A549 (cell line): ENCODE measurements around the gene PIGB. TPM values are rescaled to one million over a fixed set of nuclear protein-coding genes. Genes with fewer than 3 reads are reported as not detected.

Source experiments
- ATOH8 ChIP-seq: fragments of 250-450 bp; sonication (Bioruptor Pico); IDR thresholded peaks from 2 replicates; pipeline ENCODE4 v1.5.0; 2020; ENCODE audit warnings: low read depth, mild to moderate bottlenecking, moderate library complexity
- CBX2 ChIP-seq: fragments of 200-600 bp; sonication (generic); IDR thresholded peaks from 2 replicates; pipeline ENCODE4 v1.6.1; 2016; ENCODE audit warnings: low read depth, mild to moderate bottlenecking, borderline replicate concordance
- CBX8 ChIP-seq: fragments of 200-600 bp; sonication (generic); IDR thresholded peaks from 2 replicates; pipeline ENCODE4 v1.6.1; 2016
- CEBPB ChIP-seq, 2 experiments: fragments of >200 bp in 1 of 2; sonication (Bioruptor Twin) in 1 of 2; formaldehyde crosslinking in 1 of 2; IDR thresholded peaks; 2 replicates each; pipeline ENCODE4 v1.6.1; 2012 to 2016
- EHMT2 ChIP-seq: fragments of 200-600 bp; sonication (generic); IDR thresholded peaks from 2 replicates; pipeline ENCODE4 v1.6.1; 2016; ENCODE audit warnings: antibody characterized with exemption, low read depth, mild to moderate bottlenecking, moderate library complexity
- ESRRA ChIP-seq: fragments of 150-350 bp; IDR thresholded peaks from 2 replicates; pipeline ENCODE4 v1.6.1; 2014; ENCODE audit warnings: mild to moderate bottlenecking, low read length, borderline replicate concordance
- FOSL2 ChIP-seq, 2 experiments: fragments of 450-650 bp in 1 of 2; fragments of >200 bp in 1 of 2; sonication (Bioruptor Twin) in 1 of 2; formaldehyde crosslinking; IDR thresholded peaks; 2 replicates each; pipeline versions ENCODE4 v1.5.0 to v1.6.1; 2016 to 2020; ENCODE audit warnings: mild to moderate bottlenecking in 1 of 2, moderate library complexity in 1 of 2
- GATA3 ChIP-seq: IDR thresholded peaks from 2 replicates; pipeline ENCODE4 v1.6.1; 2012; ENCODE audit warnings: borderline replicate concordance
- HES2 ChIP-seq: fragments of >200 bp; sonication (Bioruptor Twin); formaldehyde crosslinking; IDR thresholded peaks from 2 replicates; pipeline ENCODE4 v1.6.1; 2016
- HMGXB4 ChIP-seq: fragments of 250-450 bp; sonication (Bioruptor Pico); IDR thresholded peaks from 2 replicates; pipeline ENCODE4 v1.5.0; 2021; ENCODE audit warnings: mild to moderate bottlenecking, moderate library complexity, borderline replicate concordance
- HOXB13 ChIP-seq: fragments of 250-450 bp; sonication (Bioruptor Pico); IDR thresholded peaks from 2 replicates; pipeline ENCODE4 v1.5.0; 2020; ENCODE audit warnings: low read depth, mild to moderate bottlenecking, moderate library complexity
- HOXB5 ChIP-seq: fragments of 250-450 bp; sonication (Bioruptor Pico); IDR thresholded peaks from 2 replicates; pipeline ENCODE4 v1.5.0; 2020; ENCODE audit warnings: mild to moderate bottlenecking, moderate library complexity
- JUNB ChIP-seq: fragments of >200 bp; sonication (Bioruptor Twin); formaldehyde crosslinking; IDR thresholded peaks from 2 replicates; pipeline ENCODE4 v1.6.1; 2016
- KDM1A ChIP-seq: fragments of 200-600 bp; sonication (generic); IDR thresholded peaks from 2 replicates; pipeline ENCODE4 v1.6.1; 2016; ENCODE audit warnings: low read depth, mild to moderate bottlenecking
- MAX ChIP-seq: IDR thresholded peaks from 2 replicates; pipeline ENCODE4 v1.6.1; 2012
- MYC ChIP-seq: IDR thresholded peaks from 2 replicates; pipeline ENCODE4 v1.6.1; 2012; ENCODE audit warnings: mild to moderate bottlenecking, inconsistent platforms, low read length, improper control_type of control experiment, borderline replicate concordance
- PHF8 ChIP-seq: fragments of 200-600 bp; sonication (generic); IDR thresholded peaks from 2 replicates; pipeline ENCODE4 v1.6.1; 2016; ENCODE audit warnings: low read depth, mild to moderate bottlenecking, antibody characterized with exemption, moderate library complexity, borderline replicate concordance
- POLR2A ChIP-seq: IDR thresholded peaks from 2 replicates; pipeline ENCODE4 v1.6.1; 2012; ENCODE audit warnings: mild to moderate bottlenecking, low read length
- RAD21 ChIP-seq, 2 experiments: fragments of >200 bp in 1 of 2; sonication (Bioruptor Twin) in 1 of 2; formaldehyde crosslinking in 1 of 2; IDR thresholded peaks in 1 of 2; conservative IDR thresholded peaks in 1 of 2; 2 replicates in 1 of 2; 3 replicates in 1 of 2; pipeline ENCODE4 v1.6.1; 2012 to 2018; ENCODE audit warnings: inconsistent platforms in 1 of 2
- RARB ChIP-seq: fragments of 250-450 bp; sonication (Bioruptor Pico); IDR thresholded peaks from 2 replicates; pipeline ENCODE4 v1.8.0; 2021; ENCODE audit warnings: mild to moderate bottlenecking, moderate library complexity
- RFX5 ChIP-seq: fragments of 450-650 bp; IDR thresholded peaks from 2 replicates; pipeline ENCODE4 v1.7.1; 2014; ENCODE audit warnings: antibody characterized with exemption, mild to moderate bottlenecking, moderate library complexity
- SMC3 ChIP-seq: fragments of >200 bp; sonication (Bioruptor Twin); formaldehyde crosslinking; IDR thresholded peaks from 3 replicates; pipeline ENCODE4 v1.6.1; 2018; ENCODE audit warnings: inconsistent platforms
- SREBF2 ChIP-seq: fragments of 450-650 bp; IDR thresholded peaks from 2 replicates; pipeline ENCODE4 v1.6.1; 2014; ENCODE audit warnings: mild to moderate bottlenecking, moderate library complexity
- TFCP2L1 ChIP-seq: fragments of 250-450 bp; sonication (Bioruptor Pico); IDR thresholded peaks from 2 replicates; pipeline ENCODE4 v1.5.0; 2021; ENCODE audit warnings: mild to moderate bottlenecking
- TP53 ChIP-seq: fragments of 250-450 bp; sonication (Bioruptor Pico); IDR thresholded peaks from 2 replicates; pipeline ENCODE4 v1.5.0; 2021; ENCODE audit warnings: mild to moderate bottlenecking, moderate library complexity
- USF2 ChIP-seq: fragments of 450-650 bp; IDR thresholded peaks from 2 replicates; pipeline ENCODE4 v1.6.1; 2014; ENCODE audit warnings: antibody characterized with exemption
- ZFP36 ChIP-seq: fragments of 450-650 bp; IDR thresholded peaks from 2 replicates; pipeline ENCODE4 v1.6.1; 2014; ENCODE audit warnings: borderline replicate concordance; ENCODE audit not compliant: partially characterized antibody
- ZNF302 ChIP-seq: fragments of 250-450 bp; sonication (Bioruptor Pico); IDR thresholded peaks from 2 replicates; pipeline ENCODE4 v1.9.0; 2021; ENCODE audit warnings: inconsistent platforms, mild to moderate bottlenecking, moderate library complexity
- polyA plus RNA-seq, 4 experiments: library from polyadenylated mRNA; depleted of rRNA in 3 of 4; stranded (reverse); fragments of >200 nt; fragmentation: RNase III in 1 of 4; extraction: RNeasy Plus Mini Kit Qiagen cat#74134 plus additional on column Dnase treatment in 1 of 4; gene quantifications; 2 replicates in 3 of 4; 3 replicates in 1 of 4; pipeline ENCODE4 v1.2.3, GENCODE V29; 2011 to 2017

PIGB gene
- polyA plus RNA-seq, 2 of the 4 experiments (the other 2 are of a cell fraction): 21.5 to 43.3 TPM

- 0 out of 2 replicates have a peak, but pooled peaks have one; percentile 49 for TF ChIP-seq HMGXB4
- no peak for TF ChIP-seq EHMT2
- TF ChIP-seq USF2: no peak
- peak; percentile 82 for TF ChIP-seq PHF8
- TF ChIP-seq HOXB13: no peak
- no peak for TF ChIP-seq JUNB
- peak; percentile 81 for TF ChIP-seq POLR2A
- TF ChIP-seq RARB (CRISPR knock-in tag): no peak
- no peak for TF ChIP-seq ZFP36
- no peak for TF ChIP-seq KDM1A
- TF ChIP-seq CBX2: no peak
- TF ChIP-seq CEBPB (IDR thresholded peaks at IDR 0.05): no peak
- TF ChIP-seq SMC3: peak; percentile 18; the same call in 1 of the 3 replicates
- TF ChIP-seq RFX5: no peak
- peak; percentile 93 for TF ChIP-seq MAX
- no peak for TF ChIP-seq ZNF302 (CRISPR knock-in tag)
- TF ChIP-seq GATA3: no peak; the same call in 1 of the 2 replicates
- TF ChIP-seq ESRRA: no peak
- TF ChIP-seq FOSL2 (IDR thresholded peaks at IDR 0.05): no peak
- no peak for TF ChIP-seq FOSL2 (CRISPR knock-in tag; IDR thresholded peaks at IDR 0.05)
- 0 out of 5 replicates have a peak, but pooled peaks have one; percentile 10 to 26 for TF ChIP-seq RAD21 (conservative IDR thresholded peaks at IDR 0.05 in 1 of 2, IDR thresholded peaks at IDR 0.05 in 1 of 2)
- TF ChIP-seq TFCP2L1 (CRISPR knock-in tag): no peak
- no peak for TF ChIP-seq ATOH8 (CRISPR knock-in tag)
- TF ChIP-seq HES2: no peak
- TF ChIP-seq SREBF2: no peak
- TF ChIP-seq TP53 (CRISPR knock-in tag): no peak
- peak; percentile 81 for TF ChIP-seq MYC
- TF ChIP-seq CBX8: no peak
- TF ChIP-seq HOXB5 (CRISPR knock-in tag): no peak
Measured at GRCh38 chr15:55318588-55319494, at the start of gene PIGB, which contains the start of gene PIGBOS1 (continued).
